Measurements from ENCODE around the gene COMMD2.

Gene COMMD2

GRCh38 chr3:149763565-149764195, 11.4 kb upstream of the COMMD2 start:
- DNase-seq, result no peak

GRCh38 chr3:149753717-149754116, 1.4 kb upstream of the COMMD2 start:
- no peak for DNase-seq

GRCh38 chr3:149752788-149753136, 473 bp upstream of the COMMD2 start:
- DNase-seq, result no peak

- no peak for DNase-seq
Measured at GRCh38 chr3:149751551-149751950, 738 bp downstream of the COMMD2 start.

GRCh38 chr3:149744606-149745005, 7.7 kb downstream of the COMMD2 start:
- no peak for DNase-seq

GRCh38 chr3:149744151-149744550, 8.1 kb downstream of the COMMD2 start:
- DNase-seq, result no peak

- DNase-seq, result no peak
Measured at GRCh38 chr3:149739396-149739795, 12.9 kb downstream of the COMMD2 start.

GRCh38 chr3:149738876-149739275, 13.4 kb downstream of the COMMD2 start:
- DNase-seq, result no peak

- no peak for DNase-seq
Measured at GRCh38 chr3:149736953-149737205, 15.4 kb downstream of the COMMD2 start.

- DNase-seq, result no peak
Measured at GRCh38 chr3:149736175-149736952, 15.9 kb downstream of the COMMD2 start.

- no peak for DNase-seq
Measured at GRCh38 chr3:149732234-149732633, 20.1 kb downstream of the COMMD2 start.

GRCh38 chr3:149727656-149728055, 24.6 kb downstream of the COMMD2 start:
- DNase-seq, result no peak

GRCh38 chr3:149726716-149727407, 25.4 kb downstream of the COMMD2 start:
- DNase-seq, result no peak

- DNase-seq, result no peak
Measured at GRCh38 chr3:149723781-149724180, 28.5 kb downstream of the COMMD2 start.

- no peak for DNase-seq
Measured at GRCh38 chr3:149720918-149721317, 31.4 kb downstream of the COMMD2 start.

- no peak for DNase-seq
Measured at GRCh38 chr3:149717391-149718056, 34.8 kb downstream of the COMMD2 start.

GRCh38 chr3:149716984-149717383, 35.3 kb downstream of the COMMD2 start:
- DNase-seq, result no peak

- DNase-seq, result no peak
Measured at GRCh38 chr3:149715247-149715646, 37.0 kb downstream of the COMMD2 start.

- no peak for DNase-seq
Measured at GRCh38 chr3:149713730-149714654, 38.3 kb downstream of the COMMD2 start.

- DNase-seq, result no peak
Measured at GRCh38 chr3:149706905-149707304, 45.4 kb downstream of the COMMD2 start.

- DNase-seq, result no peak
Measured at GRCh38 chr3:149705416-149705815, 46.9 kb downstream of the COMMD2 start.

GRCh38 chr3:149703466-149703865, 48.8 kb downstream of the COMMD2 start:
- DNase-seq, result no peak

Data from effector CD4-positive, alpha-beta T cell (primary cell).